Fibroblast of lung (primary cell): ENCODE measurements around the gene MEPE. TPM values are rescaled to one million over a fixed set of nuclear protein-coding genes. Genes with fewer than 3 reads are reported as not detected.

ENCODE experiments used
- DNase-seq, 2 donors: peaks; one replicate each; pipeline versions ENCODE4 v3.0.0 to v3.0.0-alpha.2; 2010; ENCODE audit warnings: low read depth in 2 of 2
- H2AFZ ChIP-seq: 2 replicates; pipeline ENCODE4 v1.5.1; 2012; ENCODE audit warnings: low read length, control low read depth, inconsistent platforms
- H3K27ac ChIP-seq: 2 replicates; pipeline ENCODE4 v1.5.1; 2011; ENCODE audit warnings: low read length, control low read depth; ENCODE audit not compliant: insufficient read depth
- H3K27me3 ChIP-seq: 2 replicates; pipeline ENCODE4 v1.5.1; 2011; ENCODE audit warnings: mild to moderate bottlenecking, low read length; ENCODE audit not compliant: control insufficient read depth, insufficient read depth
- H3K36me3 ChIP-seq: 2 replicates; pipeline ENCODE4 v1.5.1; 2011; ENCODE audit warnings: low read length; ENCODE audit not compliant: control insufficient read depth, insufficient read depth
- H3K4me1 ChIP-seq: 2 replicates; pipeline ENCODE4 v1.5.1; 2011; ENCODE audit warnings: low read length; ENCODE audit not compliant: control insufficient read depth, insufficient read depth; ENCODE audit errors: extremely low read depth
- H3K4me2 ChIP-seq: 2 replicates; pipeline ENCODE4 v1.5.1; 2011; ENCODE audit warnings: low read length, control low read depth; ENCODE audit not compliant: insufficient read depth; ENCODE audit errors: extremely low read depth
- H3K4me3 ChIP-seq, 4 experiments: fragments of 200-600 bp in 1 of 4; sonication (generic) in 1 of 4; replicated peaks in 1 of 4; 2 replicates each; pipeline ENCODE4 v1.5.1; 2011 to 2016; ENCODE audit warnings: low read length in 4 of 4, low read depth in 3 of 4, mild to moderate bottlenecking in 3 of 4, control low read depth in 2 of 4, inconsistent platforms in 1 of 4, mixed read lengths in 1 of 4; ENCODE audit not compliant: insufficient read depth in 1 of 4; ENCODE audit errors: control extremely low read depth in 1 of 4
- H3K79me2 ChIP-seq: 2 replicates; pipeline ENCODE4 v1.5.1; 2012; ENCODE audit warnings: mild to moderate bottlenecking, low read length, inconsistent platforms; ENCODE audit not compliant: control insufficient read depth, insufficient read depth
- H3K9ac ChIP-seq: 2 replicates; pipeline ENCODE4 v1.5.1; 2011; ENCODE audit warnings: mild to moderate bottlenecking, low read length, control low read depth; ENCODE audit not compliant: insufficient read depth
- H3K9me3 ChIP-seq: 2 replicates; pipeline ENCODE4 v1.5.1; 2012; ENCODE audit warnings: low read depth, low read length; ENCODE audit not compliant: control insufficient read depth, insufficient read depth
- H4K20me1 ChIP-seq: 2 replicates; pipeline ENCODE4 v1.5.1; 2011; ENCODE audit warnings: low read length; ENCODE audit not compliant: control insufficient read depth, insufficient read depth; ENCODE audit errors: extremely low read depth
- CTCF ChIP-seq, 2 donors: IDR thresholded peaks in 1 of 2; conservative IDR thresholded peaks in 1 of 2; 1 replicate in 1 of 2; 2 replicates in 1 of 2; pipeline ENCODE4 v1.5.1; 2011 to 2012; ENCODE audit warnings: low read length in 2 of 2, control low read depth in 1 of 2, inconsistent platforms in 1 of 2, low read depth in 1 of 2, mild to moderate bottlenecking in 1 of 2
- EZH2 ChIP-seq: IDR thresholded peaks from 2 replicates; pipeline ENCODE4 v1.5.1; 2012; ENCODE audit warnings: low read length, control low read depth, mild to moderate bottlenecking; ENCODE audit errors: missing control alignments
- polyA plus RNA-seq, 2 donors: library from polyadenylated mRNA; depleted of rRNA in 1 of 2; stranded (reverse) in 1 of 2; unstranded in 1 of 2; fragments of >200 nt; gene quantifications; 2 replicates each; pipeline ENCODE4 v1.2.1, GENCODE V29; 2011 to 2012; ENCODE audit warnings: missing spikeins in 1 of 2
- total RNA-seq: library from RNA; depleted of rRNA; stranded (reverse); fragments of >200 nt; gene quantifications from 2 replicates; pipeline ENCODE4 v1.2.1, GENCODE V29; 2014

The MEPE gene
- total and polyA plus RNA-seq, 2 donors (not counting 1 experiment from before 2014, with no cell fraction given), result not detected

- no peaks in the 10 kb centered on the region for H4K20me1 ChIP-seq
- no peaks in the 10 kb centered on the region for H3K79me2 ChIP-seq
- no peak overlapping the region for H3K9ac ChIP-seq
- H2AFZ ChIP-seq, result no peak overlapping the region
- no peaks in the 10 kb centered on the region for H3K27me3 ChIP-seq
- no peaks in the 10 kb centered on the region for H3K9me3 ChIP-seq
- H3K4me3 ChIP-seq, result no peak overlapping the region
- no peaks in the 10 kb centered on the region for H3K36me3 ChIP-seq
- TF ChIP-seq CTCF (conservative IDR thresholded peaks at IDR 0.05 in 1 of 2, IDR thresholded peaks at IDR 0.05 in 1 of 2; ENCODE audit: low read depth in 1 of 2, low read length in 2 of 2) (no peak), EZH2 (no peak)
- no peak overlapping the region for H3K4me2 ChIP-seq
- no peak overlapping the region for H3K27ac ChIP-seq
- no peak for DNase-seq
- no peaks in the 10 kb centered on the region for H3K4me1 ChIP-seq
Observed at GRCh38 chr4:87857789-87858188, 25.0 kb downstream of the MEPE start.

DNA sequence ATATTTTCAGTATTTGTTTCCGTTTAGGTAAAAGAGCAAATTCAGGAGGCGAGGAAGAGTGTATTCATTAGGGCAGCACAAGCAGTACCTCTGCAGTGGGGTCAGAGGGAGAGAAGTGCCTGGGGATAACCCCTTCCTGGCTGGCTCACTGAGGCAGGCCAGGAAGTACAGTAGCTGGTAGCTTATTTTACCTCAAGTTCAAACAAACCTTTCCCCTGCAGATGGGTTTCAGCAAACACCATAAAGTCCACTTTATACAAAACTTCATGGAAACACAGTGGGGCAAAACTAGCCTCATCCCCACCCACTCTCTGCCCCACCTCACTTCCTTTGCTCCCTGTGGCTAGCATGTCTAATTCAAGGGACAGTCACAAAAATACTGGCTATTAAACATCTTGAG lies 29.5 kb downstream of the MEPE start:
- no peak overlapping the region for H3K4me2 ChIP-seq
- no peaks in the 10 kb centered on the region for H3K9me3 ChIP-seq
- no peak for DNase-seq
- no peak overlapping the region for H3K9ac ChIP-seq
- no peak overlapping the region for H3K27ac ChIP-seq
- no peaks in the 10 kb centered on the region for H3K79me2 ChIP-seq
- no peaks in the 10 kb centered on the region for H4K20me1 ChIP-seq
- H3K27me3 ChIP-seq, result no peaks in the 10 kb centered on the region
- no peaks in the 10 kb centered on the region for H3K4me1 ChIP-seq
- TF ChIP-seq EZH2 (no peak), CTCF (conservative IDR thresholded peaks at IDR 0.05 in 1 of 2, IDR thresholded peaks at IDR 0.05 in 1 of 2; ENCODE audit: low read depth in 1 of 2, low read length in 2 of 2) (no peak)
- H2AFZ ChIP-seq, result no peak overlapping the region
- no peak overlapping the region for H3K4me3 ChIP-seq
- no peaks in the 10 kb centered on the region for H3K36me3 ChIP-seq

- no peak overlapping the region for H2AFZ ChIP-seq
Observed at GRCh38 chr4:87863486-87863885, 30.7 kb downstream of the MEPE start.

More at GRCh38 chr4:87863486-87863885, 30.7 kb downstream of the MEPE start:
- H3K4me2 ChIP-seq, result no peak overlapping the region
- no peaks in the 10 kb centered on the region for H3K79me2 ChIP-seq
- TF ChIP-seq CTCF (conservative IDR thresholded peaks at IDR 0.05 in 1 of 2, IDR thresholded peaks at IDR 0.05 in 1 of 2; ENCODE audit: low read depth in 1 of 2, low read length in 2 of 2) (no peak), EZH2 (no peak)
- no peaks in the 10 kb centered on the region for H3K27me3 ChIP-seq
- H4K20me1 ChIP-seq, result no peaks in the 10 kb centered on the region
- H3K9ac ChIP-seq, result no peak overlapping the region
- H3K9me3 ChIP-seq, result no peaks in the 10 kb centered on the region
- no peaks in the 10 kb centered on the region for H3K4me1 ChIP-seq
- DNase-seq, result no peak
- no peaks in the 10 kb centered on the region for H3K36me3 ChIP-seq
- H3K27ac ChIP-seq, result no peak overlapping the region
- no peak overlapping the region for H3K4me3 ChIP-seq
